ENCODE data around the gene STAT5A.

Gene STAT5A

DNA sequence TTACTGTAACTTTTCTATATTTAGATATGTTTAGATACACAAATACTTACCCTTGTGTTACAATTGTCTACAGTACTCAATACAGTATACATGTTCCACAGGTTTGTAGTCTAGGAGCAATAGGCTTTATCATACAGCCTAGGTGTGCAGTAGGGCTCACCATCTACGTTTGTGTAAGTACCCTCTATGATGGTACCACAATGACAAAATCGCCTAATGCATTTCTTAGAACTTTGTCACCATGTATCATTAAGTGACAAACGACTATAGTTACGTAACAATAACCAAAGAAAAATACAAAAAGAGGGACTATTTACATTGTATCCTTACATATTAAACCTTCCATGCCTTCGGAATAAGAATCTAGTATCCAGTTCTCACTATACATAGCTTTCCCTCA is 20.1 kb upstream of the STAT5A start:
- no peak for DNase-seq (ENCODE audit: low read depth in 2 of 2)

DNA sequence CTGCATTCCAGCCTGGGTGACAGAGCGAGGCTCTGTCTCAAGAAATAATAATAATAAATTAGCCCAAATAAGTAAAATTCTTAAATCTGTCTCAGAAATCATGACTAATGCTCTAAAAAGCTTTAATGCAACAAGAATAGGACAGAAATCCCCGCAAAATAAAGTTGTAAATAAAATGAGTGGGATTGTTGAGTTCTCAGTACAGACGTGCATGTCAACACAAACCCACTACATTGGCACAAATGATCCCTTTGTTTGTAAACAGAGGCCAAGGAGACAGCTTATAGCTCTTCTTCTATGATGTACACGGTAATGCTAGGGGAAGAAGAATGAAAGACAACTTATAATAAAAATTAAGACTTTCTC is 18.1 kb upstream of the STAT5A start:
- DNase-seq (ENCODE audit: low read depth in 2 of 2), result no peak

DNA sequence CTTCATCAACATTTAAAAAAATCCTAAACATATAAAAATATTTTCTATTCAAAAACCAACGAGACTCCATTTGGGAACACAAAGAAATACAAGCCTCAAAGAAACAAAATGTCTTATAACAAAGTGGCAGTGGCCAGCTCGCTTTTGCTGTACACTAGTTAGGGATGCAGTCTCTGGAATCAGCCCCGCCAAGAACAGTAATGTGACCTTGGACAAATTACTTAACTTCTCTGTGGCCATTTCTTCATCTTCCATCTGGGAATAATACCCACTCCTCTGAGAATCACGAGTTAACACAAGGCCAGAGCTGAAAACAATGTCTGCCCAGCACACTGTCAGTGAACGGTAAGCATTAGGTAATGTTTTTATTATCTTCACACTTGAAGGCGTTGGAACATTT is 17.7 kb upstream of the STAT5A start:
- DNase-seq (ENCODE audit: low read depth in 2 of 2), result no peak

DNA sequence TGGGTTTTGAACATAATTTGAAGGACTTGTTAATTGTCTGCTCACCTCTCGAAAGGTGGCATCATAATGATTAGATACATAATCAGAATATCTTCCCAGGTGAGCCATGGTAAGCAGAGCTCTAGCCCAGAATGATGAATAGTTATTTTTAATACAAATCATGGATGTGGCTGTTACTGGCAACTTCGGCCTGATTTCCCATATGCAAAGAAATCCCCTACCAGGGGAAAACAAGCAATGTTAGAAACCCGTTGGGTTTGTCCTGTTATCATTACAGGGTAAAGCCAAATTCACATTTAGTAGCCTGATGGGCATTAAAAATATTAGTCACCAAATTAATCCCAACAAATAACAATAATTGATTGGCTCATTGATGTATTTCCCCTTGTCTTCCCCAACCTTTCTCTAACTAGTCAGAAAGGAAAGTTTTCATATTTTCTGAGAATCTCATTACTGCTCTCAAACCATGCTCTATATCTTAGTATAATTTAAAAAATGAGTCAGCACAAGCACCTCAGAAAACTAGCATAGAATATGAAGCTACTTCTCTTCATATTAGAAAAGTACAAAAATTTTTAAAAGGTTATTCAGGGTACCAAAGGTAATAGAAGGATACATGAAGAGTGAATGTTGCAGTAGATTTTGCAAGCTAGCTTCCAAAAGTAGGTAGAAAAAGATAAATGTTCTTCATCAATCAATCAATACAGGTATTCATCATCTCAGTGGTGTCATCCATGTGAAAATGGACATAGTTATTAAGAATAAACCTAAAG is 17.1 kb upstream of the STAT5A start:
- DNase-seq (ENCODE audit: low read depth in 2 of 2), result no peak

DNA sequence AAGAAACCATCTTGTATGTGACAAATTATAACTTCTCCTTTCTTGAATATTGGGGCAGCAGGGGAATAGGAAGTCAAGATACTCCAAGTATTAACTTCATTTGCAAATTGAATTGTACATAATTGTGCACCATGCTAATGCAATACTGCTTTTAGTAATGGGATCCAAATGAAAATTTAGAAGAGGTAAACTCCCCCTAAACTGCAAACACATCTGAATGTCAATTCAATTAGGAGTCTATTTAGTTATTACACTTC is 16.6 kb upstream of the STAT5A start:
- no peak for DNase-seq (ENCODE audit: low read depth in 2 of 2)

DNA sequence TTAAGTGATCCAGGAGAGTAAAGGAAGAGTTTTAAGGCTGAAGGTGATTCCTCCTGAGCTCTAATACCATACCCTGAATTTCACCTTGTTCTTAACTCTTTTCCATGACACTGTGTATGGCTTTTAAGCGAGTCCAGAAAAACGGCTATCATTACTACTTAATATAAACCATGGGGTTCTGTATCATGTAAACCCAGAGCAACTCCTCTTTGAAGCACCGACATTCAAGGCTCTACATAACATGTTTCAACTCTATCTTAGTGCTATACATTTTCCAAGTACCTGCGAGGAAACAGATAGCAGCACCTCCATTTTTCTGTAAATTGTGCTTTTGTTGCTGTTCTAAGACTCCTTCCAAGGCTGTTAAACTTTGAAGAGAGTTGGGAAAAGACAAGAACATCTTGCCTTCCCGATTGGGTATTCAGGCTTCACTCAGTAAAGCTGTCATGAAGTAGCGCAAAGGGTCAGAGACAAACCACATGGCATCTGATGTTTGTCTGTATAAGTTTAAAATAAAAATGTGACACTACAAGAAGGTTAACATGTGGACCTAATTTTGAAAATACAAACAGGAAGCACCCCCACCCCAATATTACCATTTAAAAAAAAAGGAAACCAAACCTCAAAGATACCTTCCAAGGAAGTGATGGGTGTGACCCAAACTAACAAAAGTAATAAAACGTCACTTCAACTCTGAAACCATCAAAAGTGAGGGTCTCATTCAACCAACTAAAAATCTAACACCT is 16.0 kb upstream of the STAT5A start:
- no peak for DNase-seq (ENCODE audit: low read depth in 2 of 2)

DNA sequence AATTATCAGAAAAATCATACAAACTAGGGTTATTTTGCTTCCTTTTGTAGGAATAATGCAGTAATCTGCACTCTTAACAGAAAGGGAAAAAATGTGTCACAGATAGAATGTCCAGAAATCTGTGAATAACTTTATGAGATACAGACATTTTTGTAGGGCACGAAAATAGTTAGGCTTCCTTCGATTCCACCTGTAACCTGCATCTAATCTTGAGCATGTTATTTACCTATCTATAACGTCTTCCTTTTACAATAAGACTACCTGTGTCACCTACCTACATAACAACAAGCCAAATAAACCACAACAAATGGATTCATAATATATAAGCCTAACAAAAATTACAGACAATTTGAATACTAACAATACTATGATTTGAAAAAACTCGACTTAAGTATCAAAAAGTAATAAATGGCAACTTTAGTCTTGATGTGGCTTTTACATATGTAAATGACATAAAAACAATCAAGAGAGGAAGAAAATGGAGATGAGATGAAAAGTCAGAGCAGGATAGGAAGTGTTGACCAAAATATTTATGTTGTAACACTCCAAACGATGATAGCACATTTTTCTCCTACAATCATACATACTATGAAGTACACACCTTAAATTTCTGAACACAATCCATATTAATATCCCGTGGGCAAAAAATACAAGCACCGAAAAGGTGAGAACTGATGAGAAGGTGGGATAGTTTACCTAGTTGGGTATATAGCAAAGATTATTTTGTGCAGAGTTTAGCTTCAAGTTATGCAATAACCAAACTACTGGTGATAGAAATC is 14.6 kb upstream of the STAT5A start:
- no peak for DNase-seq (ENCODE audit: low read depth in 2 of 2)

DNA sequence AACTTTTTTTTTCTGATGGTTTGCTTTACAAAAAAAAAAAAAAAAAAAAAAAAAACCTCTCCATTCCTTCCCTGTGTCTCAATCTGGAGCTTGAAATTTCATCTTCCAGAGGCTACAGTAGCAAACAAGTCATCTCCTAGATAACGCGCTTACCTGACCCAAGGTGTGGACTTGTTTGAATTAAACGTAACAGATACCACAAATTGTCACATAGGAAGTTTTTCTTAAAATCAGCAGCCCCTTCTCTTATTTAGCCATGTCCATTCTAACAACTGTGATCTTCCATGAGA is 14.1 kb upstream of the STAT5A start:
- DNase-seq (ENCODE audit: low read depth in 2 of 2), result no peak

DNA sequence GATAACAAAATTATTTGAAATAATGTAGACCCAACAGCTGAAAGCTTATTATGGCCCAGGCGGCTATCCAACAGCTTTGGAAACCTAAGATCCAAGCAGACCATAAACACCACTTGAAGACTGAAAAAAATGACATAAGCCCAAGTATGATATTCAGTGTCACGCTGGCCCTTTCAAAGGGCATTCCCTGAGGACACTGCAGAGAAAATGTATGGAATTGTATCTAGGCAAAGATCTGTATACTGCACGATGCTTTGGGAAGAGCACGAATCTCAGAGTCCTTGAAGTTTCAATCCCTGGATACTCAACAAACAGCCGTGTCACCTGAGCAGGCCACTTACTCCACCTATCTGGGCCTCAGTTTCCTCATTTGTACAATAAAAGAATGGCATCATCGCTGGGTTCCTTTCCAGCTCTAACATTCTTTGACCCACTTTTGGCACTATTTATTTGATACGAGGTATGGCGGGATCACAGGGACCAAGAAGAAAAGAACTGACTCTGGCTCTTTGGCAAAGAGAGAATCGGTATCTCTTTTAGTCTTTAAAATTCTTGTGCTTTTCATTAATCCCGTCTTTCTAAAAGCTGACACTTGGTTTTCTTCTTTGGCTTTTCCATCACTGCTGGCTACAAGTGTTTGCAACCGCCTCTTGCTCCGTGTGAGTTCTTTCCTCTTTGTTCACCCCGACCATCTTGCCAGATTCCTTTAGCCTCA is 13.3 kb upstream of the STAT5A start:
- no peak for DNase-seq (ENCODE audit: low read depth in 2 of 2)

DNA sequence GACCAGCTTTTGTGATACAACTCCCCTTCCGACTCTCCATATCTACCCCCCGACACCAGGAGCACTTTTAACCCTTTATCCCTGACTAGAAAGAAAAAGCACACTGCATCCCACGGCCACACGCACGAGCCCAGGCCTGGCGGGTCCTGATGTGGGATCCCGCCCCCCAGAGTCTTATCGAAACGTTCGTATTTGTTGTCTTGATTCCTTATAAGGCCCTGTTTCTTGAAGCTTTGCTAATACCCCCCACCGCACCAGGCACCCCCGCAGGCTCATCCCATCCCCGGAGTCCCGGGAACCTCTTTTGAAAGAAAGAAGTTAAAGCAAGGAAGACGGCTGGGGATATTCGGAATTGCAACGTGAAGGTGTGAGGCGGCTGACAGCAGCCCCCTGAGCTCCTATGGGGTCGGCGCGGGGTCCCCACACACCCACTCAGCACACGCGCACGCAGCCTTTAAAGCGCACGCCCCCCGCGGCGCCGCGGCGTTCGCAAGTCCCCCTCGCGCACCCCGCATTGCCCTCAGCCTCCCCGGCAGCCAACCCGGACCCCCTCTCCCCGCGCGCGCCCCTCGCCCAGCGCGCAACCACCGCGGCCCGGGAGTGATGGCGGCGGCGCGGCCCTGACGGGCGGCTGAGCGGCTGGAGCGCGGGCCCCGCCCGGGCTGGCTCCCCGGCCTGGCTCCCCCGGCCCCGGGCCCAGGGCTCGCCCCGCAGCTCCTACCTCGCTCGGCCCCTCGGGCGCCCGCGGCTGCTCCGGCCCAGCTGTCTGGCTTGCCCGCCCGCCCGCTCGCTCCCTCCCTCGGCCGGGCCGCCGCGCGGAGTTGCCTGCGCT is 12.6 kb upstream of the STAT5A start:
- peak; percentile 50 to 51 for DNase-seq (ENCODE audit: low read depth in 2 of 2)

DNA sequence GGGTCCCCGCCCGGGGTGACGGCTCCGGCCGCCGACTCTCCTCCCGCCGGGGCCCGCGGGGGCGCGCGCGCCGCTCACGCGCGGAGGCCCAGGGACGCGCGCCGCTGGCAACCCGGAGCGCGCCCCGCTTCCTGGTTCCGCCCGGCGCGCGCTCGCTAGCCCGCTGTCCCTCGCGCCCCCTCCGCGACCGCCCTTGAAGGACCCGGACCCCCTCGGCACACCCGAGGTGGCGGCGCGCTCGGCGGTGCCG is 12.0 kb upstream of the STAT5A start, which contains the start of gene STAT5B:
Gene STAT5B (minus strand): TSS at position 33 of the 250 bp plus-strand sequence. CDS start 44,264 bp downstream, outside the sequence.
- peak; percentile 47 to 65 for DNase-seq (ENCODE audit: low read depth in 2 of 2)

DNA sequence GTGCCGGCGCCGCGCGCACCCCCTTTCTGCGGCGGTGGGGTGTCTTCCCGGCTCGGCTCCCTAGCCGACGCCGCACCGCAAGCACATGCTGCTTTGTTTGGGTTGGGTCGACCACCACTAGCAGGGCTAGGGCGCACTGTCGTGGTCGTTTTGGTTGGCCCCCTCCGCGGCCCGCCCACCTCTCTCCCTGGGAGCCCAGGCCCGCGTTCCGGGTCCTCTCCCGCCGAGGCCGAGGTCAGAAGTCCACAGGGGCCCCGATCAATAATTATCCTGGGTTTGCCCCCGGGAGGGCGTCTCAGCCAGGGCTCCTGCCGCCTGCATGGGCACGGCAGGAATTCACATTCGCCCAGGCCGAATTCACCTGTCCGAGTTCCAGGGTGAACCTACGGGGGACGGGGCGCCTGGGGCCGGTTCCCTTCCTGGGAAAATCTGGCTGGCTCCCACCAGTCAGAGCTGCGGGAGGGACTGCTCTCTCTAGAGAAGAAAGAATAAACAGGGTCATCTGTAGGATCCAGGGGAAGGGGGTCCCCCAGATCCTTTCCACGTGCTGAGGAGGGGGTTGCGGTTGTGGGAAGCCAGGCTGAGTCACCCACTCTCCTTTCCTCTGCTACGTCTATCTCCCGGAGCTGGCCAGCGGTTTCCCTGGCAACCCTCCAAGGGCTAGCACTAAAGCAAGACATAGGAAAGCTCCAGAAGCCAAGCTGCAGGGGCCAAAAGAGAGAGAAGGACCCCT is 11.5 kb upstream of the STAT5A start:
- peak in 1 of 2 donors; percentile 26 for DNase-seq (ENCODE audit: low read depth in 2 of 2)

DNA sequence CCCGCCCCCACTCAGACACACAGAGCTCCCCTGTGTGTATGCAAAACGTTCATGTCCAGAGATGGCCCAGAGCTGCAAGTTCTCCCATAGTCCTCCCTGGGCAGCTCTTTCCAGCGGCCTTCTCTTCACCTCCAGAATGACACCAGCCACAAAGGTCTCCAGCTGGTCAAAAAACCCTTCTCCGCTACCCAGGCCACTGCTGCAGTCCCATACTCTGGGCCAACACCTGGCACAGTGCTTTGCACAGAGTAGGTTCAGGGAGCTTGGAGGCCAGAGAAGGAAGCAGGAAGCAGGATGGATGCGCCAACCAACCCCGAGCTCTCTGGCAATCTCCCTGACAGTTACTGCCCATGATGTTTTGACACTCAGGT is 11.0 kb upstream of the STAT5A start:
- no peak for DNase-seq (ENCODE audit: low read depth in 2 of 2)

DNA sequence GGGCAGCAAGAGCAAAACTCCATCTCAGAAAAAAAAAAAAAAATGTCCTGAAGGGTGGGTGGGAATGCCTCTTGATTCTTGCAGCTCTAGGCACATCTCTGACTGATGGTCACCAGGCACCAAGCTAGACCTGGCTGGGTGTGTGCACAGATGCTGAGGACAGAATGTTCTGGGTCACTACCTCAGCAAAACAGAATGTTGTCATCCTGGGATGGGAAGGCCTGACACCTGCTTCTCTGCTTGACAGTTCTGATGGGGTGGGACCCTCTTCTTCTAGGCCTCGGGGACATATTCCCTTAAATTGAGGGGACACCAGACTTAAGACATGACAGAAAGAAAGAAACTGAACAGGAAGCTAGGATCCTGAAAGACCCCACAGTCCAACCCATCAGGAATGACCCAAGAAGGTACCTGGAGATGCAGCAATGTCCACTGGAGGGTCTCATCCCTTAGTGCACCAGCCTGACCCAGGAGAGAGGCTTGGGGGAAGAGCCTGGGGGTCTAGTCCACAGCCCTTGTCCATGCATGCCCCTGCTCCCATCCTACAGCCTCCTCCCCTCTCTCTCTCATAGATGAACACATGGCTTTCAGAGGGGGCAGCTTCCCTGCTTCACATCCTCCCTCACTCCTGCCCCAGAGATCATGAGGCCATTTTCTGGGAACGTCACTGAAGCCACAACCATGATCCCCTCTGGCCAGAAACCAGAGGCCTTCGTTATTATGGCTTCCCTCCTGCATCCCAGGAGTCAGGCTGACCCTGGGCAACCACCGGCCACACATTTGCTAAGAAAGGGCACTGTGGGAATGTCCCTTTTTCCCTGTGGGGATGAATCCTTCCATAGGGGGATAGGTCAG is 8.3 kb upstream of the STAT5A start:
- no peak for DNase-seq (ENCODE audit: low read depth in 2 of 2)

DNA sequence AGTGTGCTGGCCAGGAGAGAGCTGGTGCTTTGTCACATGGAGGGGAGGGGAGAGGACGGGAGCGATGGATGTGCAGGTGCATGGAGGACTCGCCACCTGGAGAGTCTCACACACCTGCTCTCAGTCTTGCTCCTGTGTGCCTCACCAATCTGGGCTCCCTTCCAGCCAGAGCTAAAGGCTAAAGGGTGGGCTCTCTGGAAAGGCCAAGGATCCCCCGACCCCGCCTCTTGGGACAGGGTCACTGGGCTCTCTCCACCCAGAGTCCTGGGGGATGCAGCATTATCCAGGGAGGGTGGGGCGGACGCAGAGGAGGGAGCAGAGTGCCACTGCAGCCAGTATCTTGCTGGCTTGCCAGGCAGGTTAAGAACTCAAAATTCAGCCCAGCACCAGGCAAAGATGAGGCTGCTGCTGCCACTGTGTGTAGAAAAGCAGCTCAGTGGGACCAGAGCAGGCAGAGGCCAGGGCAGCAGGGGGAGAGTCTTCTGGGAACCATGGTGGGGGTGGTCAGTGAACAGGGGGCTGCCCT is 6.7 kb upstream of the STAT5A start:
- no peak for DNase-seq (ENCODE audit: low read depth in 2 of 2)

DNA sequence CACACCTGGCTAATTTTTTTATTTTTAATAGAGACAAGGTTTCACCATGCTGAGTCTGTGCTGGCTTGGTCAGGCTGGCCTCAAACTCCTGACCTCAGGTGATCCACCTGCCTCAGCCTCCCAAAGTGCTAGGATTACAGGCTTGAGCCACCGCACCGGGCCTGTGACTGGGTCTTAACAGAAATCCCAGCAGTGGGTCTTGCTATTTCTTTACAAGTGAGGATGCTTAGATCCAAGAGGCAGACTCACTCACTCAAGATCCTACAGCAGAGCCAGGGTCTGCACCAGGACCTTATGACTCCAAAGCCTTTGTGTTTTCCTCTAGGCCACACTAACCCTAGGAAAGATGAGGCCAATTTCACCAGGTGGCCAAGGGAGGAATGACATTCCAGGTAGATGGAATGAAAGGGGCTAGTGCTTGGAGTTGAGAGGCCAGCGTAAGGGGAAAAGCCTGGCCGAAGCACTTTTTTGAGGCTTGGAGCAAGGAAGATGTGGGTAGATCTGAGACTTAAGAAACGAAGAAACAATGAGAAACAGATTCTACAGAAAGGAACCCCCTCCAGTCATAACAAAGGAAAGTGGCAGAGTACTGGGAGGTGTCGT is 5.7 kb upstream of the STAT5A start:
- no peak for DNase-seq (ENCODE audit: low read depth in 2 of 2)

DNA sequence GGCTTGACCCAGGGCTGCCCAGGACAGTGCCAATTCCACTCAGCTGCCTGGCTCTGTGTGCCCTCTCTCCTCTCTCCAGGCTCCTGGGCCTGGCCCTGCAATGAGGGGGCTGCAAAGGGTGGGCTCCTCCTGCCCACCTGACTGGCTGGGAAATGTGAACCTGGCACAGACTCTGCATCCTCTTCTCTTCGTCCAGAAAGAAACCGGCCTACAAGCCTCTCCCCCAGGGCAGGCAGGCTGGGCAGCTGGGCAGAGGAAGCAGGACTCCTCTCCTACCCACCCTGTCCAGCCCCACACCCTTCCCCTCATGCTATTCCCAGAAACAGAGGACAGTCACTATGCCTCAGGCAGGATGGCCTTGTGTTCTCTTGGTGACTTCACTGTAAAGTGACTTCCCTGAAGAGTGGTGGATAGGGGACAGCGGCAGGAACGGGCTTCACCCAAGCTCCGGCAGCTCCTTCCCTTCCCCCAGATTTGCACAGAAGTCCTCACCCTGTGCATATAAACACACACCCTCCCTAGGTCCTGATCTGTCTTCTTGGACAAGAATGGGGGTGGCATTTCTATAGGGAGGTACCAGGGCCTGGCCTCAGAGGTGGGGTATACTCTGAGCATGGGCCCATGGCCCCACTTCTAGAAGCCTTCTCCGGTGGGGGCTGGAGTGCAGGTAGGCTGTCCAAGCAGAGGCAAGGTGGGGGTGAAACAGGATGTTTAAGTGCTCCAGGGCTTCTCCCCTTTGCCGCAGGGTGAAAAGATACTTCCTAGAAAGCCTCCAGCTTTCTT is 4.9 kb upstream of the STAT5A start:
- DNase-seq (ENCODE audit: low read depth in 2 of 2), result no peak

DNA sequence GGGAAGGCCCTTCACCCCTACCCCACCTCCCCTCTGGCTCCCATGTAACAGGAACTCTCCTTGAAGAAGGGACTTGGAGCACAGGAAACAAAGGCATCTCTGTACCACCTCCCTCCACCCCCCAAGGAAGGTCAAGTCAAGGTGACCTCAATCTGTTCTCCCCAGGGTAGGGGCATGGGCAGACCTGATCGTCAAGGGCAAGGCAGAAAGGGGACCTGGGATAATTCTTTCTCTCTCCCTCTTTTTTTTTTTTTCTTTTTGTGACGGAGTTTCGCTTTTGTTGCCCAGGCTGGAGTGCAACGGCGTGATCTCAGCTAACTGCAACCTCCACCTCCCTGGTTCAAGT is 4.3 kb upstream of the STAT5A start:
- DNase-seq (ENCODE audit: low read depth in 2 of 2), result no peak

DNA sequence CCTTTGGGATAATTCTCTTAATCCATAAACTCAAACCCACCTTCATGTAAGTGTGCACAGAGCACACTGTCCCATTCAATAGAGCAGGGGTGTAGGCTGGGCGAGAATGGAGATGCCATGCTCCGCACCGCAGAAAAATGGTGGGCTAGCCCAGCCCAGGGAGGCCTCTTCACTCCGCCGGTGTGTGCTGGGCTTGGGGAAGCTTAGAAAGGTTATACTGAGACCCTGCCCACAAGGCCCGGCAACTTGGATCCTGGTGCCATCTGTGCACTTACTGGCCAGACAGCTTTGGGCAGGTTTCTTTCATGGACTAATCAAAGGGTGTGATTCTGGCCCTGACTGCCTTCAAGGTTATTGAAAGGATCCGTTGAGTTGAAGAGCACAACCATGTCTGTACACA is 3.7 kb upstream of the STAT5A start:
- no peak for DNase-seq (ENCODE audit: low read depth in 2 of 2)

All from stimulated activated CD4-positive, alpha-beta T cell treated with anti-CD3 and anti-CD28 coated beads, Interleukin-1b, Interleukin-23, amount 100 ng/mL, for 4 hours (primary cell).